ENCODE results near the gene MYO3B.

- TF ChIP-seq CTCF (IDR thresholded peaks at IDR 0.05) (no peak), POLR2A (IDR thresholded peaks at IDR 0.05) (no peak)
These were observed 66.6 kb downstream of the MYO3B start for GRCh38 chr2:170244555-170244954.

All from body of pancreas (tissue), 4 donors.